ENCODE measurements around the gene RC3H1.
A peak's percentile ranks its signal among the peaks of the same experiment; 100 is the strongest.
"Not testable (repeated sequence)": the region's sequence is repeated elsewhere in the genome, so short reads cannot be mapped to it uniquely, and the experiment has no call there.

RC3H1 gene

DNA sequence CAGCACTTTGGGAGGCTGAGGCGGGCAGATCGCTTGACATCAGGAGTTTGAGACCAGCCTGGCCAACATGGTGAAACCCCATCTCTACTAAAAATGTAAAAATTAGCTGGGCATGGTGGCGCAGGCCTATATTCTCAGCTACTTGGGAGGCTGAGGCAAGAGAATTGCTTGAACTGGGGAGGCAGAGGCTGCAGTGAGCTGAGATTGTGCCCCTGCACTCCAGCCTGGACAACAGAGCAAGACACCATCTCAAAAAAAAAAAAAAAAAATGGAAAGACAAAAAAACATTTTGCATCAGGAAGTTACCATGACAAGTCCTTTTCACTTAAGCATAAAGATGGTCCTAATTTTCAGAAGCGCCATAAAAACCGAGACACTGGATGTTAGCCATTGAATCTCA is 91.6 kb downstream of the RC3H1 start:
- DNase-seq = not testable (repeated sequence)

DNA sequence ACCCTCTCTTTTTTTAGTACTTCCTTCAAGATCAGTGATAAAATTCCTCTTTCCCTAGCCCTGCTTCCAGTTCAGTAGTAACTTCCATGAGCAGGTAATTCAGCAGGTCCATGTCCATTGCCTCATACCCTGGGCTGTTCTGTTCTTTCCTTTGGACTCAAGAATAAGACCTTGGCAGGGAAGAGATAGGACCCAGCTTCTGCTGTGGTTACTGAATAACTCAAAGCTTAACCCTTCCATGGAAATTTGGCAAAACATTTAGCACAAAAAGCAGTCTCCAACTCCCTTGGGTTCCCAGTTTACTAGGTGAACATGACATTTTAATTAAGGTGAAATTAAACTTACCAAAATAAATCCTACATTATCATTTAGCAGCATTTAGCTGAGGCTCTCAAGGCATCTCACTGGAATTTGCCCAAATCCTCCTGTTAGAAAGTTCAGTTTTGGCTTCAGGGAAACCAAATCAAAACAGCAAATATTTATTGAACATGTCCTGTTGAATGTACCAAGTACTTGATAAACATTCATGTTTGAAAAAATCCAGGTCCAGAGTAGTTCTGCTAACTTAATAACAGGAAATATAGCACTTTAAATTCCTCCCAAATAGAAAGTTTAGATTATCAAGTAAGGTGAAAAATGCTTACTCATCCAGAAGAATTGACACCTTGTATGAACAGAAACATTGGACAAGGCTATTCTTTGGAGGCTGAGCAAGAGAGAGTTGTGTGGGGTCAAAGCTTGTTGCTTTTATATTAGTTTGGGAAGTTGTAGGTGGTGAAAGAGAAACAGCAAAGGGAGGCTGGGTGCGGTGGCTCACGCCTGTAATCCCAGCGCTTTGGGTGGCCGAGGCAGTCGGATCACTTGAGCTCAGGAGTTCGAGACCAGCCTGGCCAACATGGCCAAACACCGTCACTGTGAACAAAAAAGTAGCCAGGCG is 96.6 kb downstream of the RC3H1 start:
- DNase-seq = no peak

DNA sequence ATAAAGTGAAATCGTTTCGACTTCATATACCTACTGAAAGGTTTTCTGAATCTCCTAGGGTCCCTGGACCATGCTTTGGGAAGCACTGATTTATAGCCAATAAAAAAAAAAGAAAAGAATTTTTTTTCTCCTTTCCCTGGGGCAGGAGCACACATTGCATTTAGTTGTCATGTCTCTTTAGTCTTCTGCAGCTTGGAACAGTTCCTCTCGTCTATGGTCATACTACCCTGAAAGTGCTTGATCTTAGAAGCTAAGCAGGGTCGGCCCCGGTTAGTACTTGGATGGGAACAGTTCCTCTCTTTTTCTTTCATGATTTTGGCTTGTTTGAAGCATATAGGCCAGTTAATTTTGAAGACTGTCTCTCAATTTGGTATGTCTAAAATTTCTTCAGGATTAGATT is 101.3 kb downstream of the RC3H1 start:
- no peak for DNase-seq

DNA sequence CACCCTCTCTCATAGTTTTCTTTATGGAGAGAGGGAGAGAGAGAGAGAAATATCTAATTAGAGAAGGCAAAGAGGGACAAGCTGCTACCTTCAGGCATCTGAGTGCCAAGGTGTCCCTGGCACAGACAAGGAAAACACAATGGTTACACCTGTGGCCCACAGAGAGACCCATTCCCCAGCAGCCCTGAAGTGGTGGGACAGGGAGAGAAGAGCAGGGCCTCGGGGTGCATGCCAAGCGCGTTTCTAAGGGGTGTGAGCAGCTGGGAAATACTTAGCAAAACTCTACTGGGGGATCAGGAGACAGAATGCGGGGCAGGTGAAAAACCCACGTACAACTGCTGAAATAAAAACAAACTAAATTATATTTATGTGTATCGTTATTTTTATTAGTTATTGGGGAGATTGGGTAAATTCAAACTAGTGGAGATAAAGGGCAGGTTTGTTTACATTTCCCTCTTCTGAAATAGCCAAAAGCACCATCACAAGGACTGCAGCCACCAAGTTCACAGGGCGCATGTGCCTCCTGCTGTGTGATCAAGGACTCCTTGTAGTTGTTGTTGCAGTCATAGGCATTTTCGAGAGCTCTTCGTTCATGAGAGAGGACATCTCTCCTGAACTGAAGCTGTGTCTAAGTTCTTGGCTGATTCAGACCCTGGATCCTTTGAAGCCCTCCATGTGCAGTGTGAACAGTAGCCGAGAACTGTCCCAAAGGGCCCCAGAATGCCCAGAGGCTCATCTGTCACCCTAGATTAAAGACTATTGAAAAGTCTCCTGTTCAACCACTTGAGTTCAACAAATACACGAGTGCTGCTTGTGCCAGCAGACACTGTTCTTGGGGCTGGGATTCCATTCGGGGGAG is 104.3 kb downstream of the RC3H1 start:
- no peak for DNase-seq

DNA sequence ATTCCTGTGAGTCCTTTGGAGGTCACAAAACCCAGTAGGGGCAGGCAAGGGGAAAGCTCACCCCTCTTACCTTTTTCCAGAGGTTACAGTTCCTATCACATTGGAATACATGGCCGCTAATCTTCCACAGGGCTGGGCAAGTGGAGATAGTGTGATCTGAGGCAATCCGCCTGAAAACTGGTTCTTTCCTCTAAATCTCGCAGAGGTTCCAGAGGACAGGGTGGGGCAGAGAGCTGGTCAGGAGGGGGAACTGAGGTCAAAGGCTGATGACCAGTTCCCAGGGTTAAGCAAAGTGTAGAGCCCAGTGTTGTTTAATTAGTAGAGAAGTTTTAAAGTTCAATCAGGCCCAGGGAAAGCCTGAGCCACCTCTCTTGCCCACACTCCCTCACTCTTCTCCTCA is 105.0 kb downstream of the RC3H1 start, which contains the start of gene SERPINC1:
Gene SERPINC1, minus strand, starts transcription at position 179 of the 400 bp plus-strand sequence. Its CDS starts 68 bp downstream, at position 111.
- DNase-seq = no peak

DNA sequence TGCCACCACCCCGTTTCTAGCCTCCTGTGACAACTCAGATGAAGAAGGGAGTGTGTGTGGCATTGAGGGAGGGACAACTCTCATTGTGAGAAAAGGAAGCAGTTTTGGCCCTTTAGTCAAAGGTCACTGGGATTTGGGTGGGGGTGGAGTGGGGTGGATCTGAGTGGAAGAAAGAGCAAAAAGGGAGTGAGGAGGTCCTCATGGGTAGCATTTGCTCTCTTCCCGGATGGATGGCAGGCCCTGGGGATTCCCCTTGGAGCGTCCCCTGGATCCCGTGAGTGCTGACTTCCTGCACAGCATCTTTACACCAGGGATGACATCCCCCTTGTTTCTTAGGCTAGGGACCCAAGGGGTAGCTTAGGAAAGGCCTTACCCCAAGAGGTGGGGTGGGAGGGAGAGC is 105.5 kb downstream of the RC3H1 start:
- DNase-seq = no peak

DNA sequence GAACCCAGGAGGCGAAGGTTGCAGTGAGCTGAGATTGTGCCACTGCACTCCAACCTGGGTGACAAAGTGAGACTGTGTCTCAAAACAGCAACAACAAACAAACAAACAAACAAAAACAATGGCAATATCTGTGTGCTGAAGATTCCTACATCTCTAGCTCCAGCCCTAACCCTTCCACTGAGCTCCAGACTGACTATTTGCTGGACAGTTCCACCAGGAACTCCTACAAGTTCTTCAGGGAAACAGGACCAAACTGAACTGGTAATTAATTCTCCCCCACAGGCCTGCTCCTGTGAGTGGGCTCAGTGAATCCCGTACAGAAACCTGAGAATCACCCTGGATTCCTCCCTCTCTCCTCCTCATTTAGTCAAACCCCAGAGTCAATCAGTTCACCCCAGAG is 106.6 kb downstream of the RC3H1 start:
- DNase-seq = no peak

DNA sequence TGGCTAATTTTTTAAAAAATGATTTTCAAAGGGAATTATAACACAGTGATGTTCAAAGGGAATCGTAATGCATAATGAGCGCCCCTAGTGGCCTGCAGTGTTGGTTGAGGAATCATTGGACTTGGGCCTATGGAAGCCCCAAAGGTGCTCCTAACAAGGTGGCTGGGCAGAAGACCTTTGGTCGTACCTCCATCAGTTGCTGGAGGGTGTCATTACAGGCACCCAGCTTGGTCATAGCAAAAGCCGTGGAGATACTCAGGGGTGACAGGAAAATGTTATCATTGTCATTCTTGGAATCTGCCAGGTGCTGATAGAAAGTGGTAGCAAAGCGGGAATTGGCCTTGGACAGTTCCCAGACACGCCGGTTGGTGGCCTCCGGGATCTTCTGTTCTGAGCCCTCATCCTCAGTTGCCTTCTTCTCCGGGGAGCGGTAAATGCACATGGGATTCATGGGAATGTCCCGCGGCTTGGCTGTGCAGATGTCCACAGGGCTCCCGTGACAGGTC is 107.7 kb downstream of the RC3H1 start:
- DNase-seq = peak; percentile 42

DNA sequence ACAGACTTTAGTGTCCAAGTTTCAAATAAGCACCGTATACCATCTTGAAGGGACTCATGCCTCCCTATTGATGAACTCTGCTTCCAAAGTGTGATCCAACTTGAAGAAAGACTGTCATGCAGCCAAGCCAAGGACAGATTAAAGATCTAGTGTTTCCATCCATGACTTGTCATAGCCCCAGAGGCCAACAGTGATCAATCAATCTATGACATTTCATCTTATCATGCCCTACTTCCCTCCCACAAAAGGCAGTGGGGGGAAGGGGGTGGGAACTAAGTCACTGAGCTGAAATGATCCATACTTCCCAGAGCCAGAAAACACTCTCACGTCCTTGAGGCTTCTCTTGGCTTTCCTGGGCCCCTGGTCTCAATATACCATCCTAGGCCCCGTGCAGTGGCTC is 109.0 kb downstream of the RC3H1 start:
- DNase-seq = no peak

DNA sequence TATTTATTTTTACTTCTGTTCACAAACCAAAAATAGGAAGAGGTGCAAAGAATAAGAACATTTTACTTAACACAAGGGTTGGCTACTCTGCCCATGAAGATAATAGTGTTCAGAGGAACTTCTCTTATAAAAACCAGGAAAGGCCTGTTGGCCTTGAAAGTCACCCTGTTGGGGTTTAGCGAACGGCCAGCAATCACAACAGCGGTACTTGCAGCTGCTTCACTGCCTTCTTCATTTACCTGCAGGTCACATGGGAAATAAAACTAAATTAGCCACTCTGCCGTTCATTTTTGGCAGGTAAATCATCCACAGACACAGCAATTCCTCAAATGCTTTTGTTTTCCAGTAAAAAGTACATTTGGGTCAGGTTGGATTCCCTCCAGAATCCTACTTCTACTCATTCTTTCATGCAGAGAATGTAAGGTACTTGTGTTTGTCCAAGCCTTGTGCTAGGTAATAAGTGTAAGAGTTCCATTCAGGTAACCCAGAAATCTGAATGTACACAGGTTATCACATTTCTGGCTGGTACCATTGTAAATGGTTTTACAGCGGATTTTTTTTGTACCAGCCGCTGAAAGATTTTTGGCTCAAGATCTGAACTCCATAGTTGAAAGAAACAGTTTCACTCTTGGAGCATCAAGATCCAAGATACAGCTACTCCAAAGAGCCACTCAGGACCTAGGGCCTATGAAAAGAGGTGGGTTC is 118.2 kb downstream of the RC3H1 start:
- no peak for DNase-seq

DNA sequence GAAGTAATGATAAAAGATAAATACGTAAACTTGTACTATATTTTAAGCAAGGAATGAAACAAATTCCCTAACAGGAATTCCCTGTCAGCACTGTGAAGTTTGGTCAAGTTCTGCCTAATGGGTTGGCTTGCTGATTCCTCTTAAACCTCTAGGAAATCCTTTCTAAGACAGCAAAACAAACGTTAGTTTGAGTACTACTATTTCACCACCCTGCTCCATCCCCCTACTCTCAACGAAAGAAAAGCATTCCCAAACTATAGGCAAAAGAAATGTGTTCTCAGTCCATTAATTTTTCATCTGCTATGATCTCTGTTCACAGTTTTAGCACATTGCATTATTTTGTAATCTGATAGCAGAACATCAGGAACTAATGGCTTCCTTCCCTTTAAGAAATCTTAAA is 121.2 kb downstream of the RC3H1 start:
- DNase-seq = no peak

DNA sequence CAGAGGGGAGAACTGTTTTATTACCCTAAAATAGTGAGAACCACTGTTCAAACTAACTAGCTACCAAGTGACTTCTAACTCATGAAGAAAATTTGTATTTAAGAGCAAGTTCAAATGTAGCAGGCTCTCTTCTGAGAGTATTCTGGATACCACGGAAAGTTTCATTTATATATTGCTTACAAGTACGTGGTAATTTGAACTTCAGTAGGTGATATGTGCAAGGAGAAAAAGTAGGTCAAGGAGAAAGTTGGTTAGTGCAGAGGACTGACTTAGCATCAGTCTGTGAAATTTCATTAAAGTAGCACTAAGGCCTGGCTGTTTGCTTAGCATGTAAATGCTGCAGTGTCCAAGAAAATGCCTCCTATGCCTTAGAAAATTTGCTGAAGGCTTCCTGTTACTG is 121.7 kb downstream of the RC3H1 start:
- no peak for DNase-seq

DNA sequence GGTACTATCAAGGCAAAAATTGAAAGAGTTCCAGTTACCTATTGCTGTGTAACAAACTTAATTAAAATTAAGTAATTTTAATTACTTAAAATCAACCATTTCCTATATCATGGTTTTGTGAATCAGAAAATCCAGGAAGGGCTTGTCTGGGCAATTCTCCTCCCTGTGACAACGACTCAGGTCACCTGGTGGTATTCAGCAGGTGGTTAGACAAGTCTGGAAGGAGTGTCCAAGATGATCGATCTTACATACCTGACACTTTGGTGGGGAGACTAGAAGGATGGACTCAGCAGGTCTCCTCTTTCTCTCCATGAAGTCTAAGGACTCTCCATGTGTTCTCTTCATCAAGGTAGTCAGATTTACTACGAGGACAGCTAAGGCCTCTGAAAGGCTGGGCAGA is 128.0 kb downstream of the RC3H1 start:
- DNase-seq = no peak

DNA sequence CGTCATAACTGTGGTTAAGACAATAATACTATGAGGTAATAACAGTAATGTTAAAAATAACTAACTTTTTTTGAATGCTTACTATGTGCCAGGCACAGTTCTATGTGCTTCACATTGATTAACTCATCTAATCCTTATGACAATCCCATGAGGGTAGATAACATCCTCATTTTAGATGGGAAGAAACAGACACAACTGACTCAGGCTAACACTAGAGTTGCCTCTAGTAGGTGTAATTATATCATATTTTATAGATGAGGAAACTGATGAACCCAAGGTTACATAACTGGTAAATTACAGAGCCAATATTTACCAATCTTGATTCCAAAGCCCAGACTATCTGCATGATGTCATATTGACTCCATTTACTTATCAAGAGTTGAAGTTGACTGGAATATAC is 128.5 kb downstream of the RC3H1 start:
- no peak for DNase-seq

DNA sequence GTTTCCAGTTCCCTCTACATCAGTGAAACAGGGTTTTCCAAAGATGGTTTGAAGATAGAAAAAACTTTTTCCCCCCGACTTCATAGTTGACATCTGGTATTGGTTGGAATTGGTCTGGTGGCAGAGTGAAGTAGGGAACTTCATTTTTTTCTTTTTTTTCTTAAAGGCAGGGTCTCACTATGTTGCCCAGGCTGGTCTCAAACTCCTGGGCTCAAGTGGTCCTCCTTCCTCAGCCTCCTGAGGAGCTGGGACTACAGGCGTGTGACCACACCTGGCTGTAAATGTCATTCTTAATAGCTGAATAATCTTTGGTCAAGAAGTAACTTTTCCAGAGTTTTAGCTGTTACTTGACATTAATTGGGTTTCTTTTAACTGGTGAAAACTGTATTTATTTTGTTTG is 132.3 kb downstream of the RC3H1 start:
- DNase-seq = no peak

DNA sequence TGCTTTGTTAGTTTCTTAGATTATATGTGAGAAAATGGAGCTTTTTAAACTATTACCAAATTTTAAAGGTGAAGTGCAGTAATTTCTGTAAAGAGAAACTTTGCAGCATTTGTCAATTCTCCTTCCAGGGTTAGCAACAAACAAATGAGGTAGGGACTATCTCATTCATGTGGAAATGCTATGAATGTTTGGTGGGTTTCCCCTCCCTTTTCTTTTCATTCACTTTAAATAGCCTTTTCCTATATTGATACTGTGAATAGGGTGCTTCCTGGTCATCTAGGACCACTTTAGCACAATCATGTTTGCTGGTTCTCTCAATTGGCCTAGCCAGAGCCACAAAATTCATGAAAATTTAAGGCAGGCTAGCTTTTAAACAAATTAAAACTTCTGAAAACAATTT is 133.4 kb downstream of the RC3H1 start:
- no peak for DNase-seq

DNA sequence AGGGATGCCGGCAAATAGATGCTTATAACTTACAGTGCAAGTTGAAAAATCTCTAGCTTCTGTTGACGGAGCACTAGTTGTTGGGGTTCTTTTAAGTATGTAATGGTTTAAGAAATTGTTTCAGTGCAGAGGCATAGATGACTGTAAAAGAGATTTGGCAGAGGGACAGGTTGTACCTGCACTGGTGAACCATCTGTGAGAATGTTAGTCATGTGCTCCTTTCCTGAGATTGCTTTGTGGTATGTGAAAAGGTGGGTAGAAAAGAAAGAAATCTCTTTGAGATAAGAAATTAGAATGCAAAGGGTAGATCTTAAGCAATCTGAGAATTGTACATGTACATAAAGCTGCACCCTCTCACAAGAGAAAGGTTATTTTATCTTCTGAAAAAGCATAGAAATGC is 134.5 kb downstream of the RC3H1 start:
- no peak for DNase-seq

DNA sequence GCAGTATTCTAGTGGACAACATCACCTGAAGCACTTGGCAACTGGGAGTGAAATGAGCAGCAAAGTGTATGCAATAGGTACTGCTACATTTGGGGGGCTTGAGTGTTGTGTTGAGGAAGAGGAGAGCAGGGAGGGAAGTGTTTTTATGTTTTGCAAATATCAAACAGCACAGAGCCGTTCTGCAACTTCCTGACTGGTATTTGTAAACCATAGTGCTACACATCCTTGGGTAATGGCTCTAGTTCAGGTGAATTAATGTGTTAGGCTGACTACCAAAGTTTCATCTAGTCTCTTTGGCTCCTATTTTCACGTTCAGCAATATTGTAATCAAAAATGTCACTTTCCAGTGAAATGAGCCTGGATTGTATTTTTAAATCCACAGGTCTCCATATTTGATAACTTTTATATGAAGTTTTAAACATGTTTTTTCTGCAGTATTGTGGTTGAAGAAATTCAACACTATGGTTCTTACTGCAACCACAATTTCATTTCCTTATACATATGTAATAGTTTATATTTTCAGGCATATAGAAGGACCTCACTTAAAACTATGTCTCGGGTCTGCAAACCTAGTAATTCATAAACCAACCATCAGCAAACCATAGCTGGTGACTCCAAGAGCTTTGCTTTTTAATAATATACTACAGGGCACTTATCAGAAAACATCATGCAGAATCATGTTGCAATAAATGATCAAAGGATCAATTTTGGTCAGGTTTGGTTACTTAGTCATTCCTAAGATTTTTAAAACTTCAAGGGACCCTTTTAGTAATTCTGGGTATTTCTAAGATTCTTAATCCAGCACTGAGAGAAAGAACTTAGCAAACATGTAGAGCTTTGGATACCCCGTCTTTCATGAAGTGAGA is 135.2 kb downstream of the RC3H1 start:
- no peak for DNase-seq

DNA sequence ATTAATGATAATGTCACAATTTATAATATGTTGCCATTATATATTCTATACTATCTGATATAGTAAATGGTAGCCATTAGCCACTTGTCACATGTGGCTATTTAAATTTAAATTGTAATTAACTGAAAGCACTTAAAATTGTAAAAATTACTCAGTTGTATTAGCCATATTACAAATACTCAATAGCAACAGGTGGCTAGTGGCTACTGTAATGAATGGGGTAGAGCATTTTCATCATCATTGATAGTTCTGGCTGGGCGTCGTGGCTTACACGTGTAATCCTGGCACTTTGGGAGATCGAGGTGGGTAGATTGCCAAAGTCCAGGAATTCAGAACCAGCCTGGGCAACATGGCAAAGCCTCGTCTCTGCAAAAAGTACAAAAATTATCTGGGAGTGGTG is 137.5 kb downstream of the RC3H1 start:
- no peak for DNase-seq
